Chondrocyte (in vitro differentiated cells): ENCODE results near the gene NTPCR. TPM values are rescaled to one million over a fixed set of nuclear protein-coding genes. Genes with fewer than 3 reads are reported as not detected.
A peak's percentile ranks its signal among the peaks of the same experiment; 100 is the strongest.

Source experiments
- DNase-seq: peaks from one replicate; pipeline ENCODE4 v3.0.0; 2021; ENCODE audit warnings: mixed read lengths, low spot score
- H3K27ac Mint-ChIP-seq: one replicate; pipeline ENCODE4 v1.8.0; 2021; ENCODE audit warnings: mild to moderate bottlenecking, moderate library complexity, mixed read lengths; ENCODE audit not compliant: unreplicated experiment
- H3K27me3 Mint-ChIP-seq: 2 replicates; pipeline ENCODE4 v1.8.0; 2021; ENCODE audit warnings: low read depth, mixed read lengths
- H3K36me3 Mint-ChIP-seq: 2 replicates; pipeline ENCODE4 v1.8.0; 2021; ENCODE audit warnings: low read depth, mixed read lengths
- H3K4me1 Mint-ChIP-seq: 2 replicates; pipeline ENCODE4 v1.8.0; 2021; ENCODE audit warnings: low read depth, mild to moderate bottlenecking, mixed read lengths
- H3K4me3 Mint-ChIP-seq: one replicate; pipeline ENCODE4 v1.8.0; 2021; ENCODE audit warnings: mild to moderate bottlenecking, moderate library complexity, mixed read lengths; ENCODE audit not compliant: unreplicated experiment
- H3K9me3 Mint-ChIP-seq: 2 replicates; pipeline ENCODE4 v1.8.0; 2021; ENCODE audit warnings: low read depth, mixed read lengths
- total RNA-seq: library from RNA; stranded (reverse); gene quantifications from 3 replicates; pipeline ENCODE4 v1.2.1, GENCODE V29; 2021
- TF ChIP-seq, protein P1 (sequence below): fragments of 200-600 bp; sonication (generic); IDR thresholded peaks from 2 replicates; pipeline ENCODE4 v1.5.0; 2021; ENCODE audit warnings: antibody characterized with exemption, mild to moderate bottlenecking, moderate library complexity

Gene NTPCR
- total RNA-seq, 1 donor from 2014 or later: 24.8 TPM

DNA sequence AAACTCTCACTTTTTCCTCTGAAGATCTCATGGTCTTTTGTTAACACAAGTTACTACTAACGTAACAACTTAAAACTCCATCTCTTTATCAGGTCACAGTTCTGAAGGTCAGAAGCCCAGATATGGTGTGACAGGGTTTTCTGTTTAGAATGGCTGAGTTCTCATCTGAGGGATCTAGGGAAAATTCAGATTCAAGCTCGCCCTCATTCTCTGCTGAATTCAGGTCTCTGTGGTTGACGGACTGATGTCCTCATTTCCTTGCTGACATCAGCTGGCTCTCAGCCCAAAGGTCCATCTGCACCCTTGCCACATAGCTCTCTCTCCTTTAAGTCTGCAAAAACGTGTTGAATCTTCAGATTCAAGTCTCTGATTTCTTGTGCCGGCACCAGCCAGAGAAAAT lies 6.1 kb upstream of the NTPCR start:
- H3K36me3 Mint-ChIP-seq: no peaks in the 10 kb centered on the region
- no peaks in the 10 kb centered on the region for H3K9me3 Mint-ChIP-seq
- no peak for DNase-seq
- H3K4me1 Mint-ChIP-seq: peaks cover 3% of the 10 kb centered on the region
- TF ChIP-seq, protein P1, sequence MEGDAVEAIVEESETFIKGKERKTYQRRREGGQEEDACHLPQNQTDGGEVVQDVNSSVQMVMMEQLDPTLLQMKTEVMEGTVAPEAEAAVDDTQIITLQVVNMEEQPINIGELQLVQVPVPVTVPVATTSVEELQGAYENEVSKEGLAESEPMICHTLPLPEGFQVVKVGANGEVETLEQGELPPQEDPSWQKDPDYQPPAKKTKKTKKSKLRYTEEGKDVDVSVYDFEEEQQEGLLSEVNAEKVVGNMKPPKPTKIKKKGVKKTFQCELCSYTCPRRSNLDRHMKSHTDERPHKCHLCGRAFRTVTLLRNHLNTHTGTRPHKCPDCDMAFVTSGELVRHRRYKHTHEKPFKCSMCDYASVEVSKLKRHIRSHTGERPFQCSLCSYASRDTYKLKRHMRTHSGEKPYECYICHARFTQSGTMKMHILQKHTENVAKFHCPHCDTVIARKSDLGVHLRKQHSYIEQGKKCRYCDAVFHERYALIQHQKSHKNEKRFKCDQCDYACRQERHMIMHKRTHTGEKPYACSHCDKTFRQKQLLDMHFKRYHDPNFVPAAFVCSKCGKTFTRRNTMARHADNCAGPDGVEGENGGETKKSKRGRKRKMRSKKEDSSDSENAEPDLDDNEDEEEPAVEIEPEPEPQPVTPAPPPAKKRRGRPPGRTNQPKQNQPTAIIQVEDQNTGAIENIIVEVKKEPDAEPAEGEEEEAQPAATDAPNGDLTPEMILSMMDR: no peak
- no peak overlapping the region for H3K4me3 Mint-ChIP-seq
- H3K27me3 Mint-ChIP-seq: no peaks in the 10 kb centered on the region
- no peak overlapping the region for H3K27ac Mint-ChIP-seq

DNA sequence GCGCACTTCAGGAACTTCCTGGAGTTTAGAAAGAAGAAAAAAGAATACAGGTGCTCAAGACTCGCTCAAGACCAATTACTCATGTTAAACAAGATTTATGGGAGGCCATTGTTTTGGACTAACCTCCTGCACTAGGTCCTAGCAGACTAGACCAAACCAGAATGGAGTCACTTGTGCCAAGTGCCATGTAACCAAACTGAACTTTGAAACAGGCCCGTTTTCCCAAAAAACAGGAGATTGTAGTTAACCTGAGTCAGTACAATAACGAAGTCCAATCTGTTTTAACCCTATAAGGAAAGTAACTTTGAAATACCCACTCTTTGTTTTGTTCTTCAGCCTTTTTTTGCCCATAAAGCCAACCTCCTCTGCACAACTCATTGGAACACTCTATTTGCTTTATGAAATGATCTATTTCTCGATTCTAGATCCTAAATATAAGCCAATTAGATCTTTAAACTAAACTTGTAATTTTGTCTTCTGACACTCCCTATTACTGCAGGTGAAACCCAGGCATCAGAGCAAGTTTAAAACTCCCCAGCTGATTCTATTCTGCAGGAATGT lies 695 bp upstream of the NTPCR start:
- Mint-ChIP-seq H3K36me3 (no peaks in the 10 kb centered on the region), H3K4me3 (peak overlapping the region; percentile 91), H3K4me1 (peaks cover 40% of the 10 kb centered on the region), H3K27ac (peak overlapping the region; percentile 92), H3K27me3 (no peaks in the 10 kb centered on the region), H3K9me3 (peaks cover 2% of the 10 kb centered on the region)
- TF ChIP-seq, protein P1: no peak
- DNase-seq: no peak

DNA sequence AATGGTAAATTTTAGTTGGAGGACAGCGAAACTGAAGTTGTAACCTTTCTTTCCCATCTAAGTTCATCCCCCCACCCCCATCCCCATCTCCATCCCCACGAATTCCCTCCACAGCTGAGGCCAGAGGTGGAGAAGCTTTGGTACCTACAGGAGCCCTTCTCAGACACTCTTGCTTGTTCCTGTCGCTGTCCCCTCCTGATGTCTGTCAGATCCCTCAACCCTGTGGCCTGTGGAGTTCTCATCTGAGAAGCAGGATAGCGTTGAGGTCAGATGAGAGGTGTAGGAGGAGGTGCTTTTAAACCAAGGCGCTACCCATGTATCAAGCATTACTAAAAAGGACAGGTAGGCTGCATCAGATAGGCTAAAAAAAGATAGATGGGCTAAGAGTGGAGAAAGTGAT lies 769 bp downstream of the NTPCR start:
- Mint-ChIP-seq H3K27me3 (no peaks in the 10 kb centered on the region), H3K36me3 (no peaks in the 10 kb centered on the region), H3K9me3 (peaks cover 2% of the 10 kb centered on the region), H3K4me3 (peak overlapping the region; percentile 91), H3K27ac (peak overlapping the region; percentile 84), H3K4me1 (peaks cover 42% of the 10 kb centered on the region)
- TF ChIP-seq, protein P1: no peak
- no peak for DNase-seq

DNA sequence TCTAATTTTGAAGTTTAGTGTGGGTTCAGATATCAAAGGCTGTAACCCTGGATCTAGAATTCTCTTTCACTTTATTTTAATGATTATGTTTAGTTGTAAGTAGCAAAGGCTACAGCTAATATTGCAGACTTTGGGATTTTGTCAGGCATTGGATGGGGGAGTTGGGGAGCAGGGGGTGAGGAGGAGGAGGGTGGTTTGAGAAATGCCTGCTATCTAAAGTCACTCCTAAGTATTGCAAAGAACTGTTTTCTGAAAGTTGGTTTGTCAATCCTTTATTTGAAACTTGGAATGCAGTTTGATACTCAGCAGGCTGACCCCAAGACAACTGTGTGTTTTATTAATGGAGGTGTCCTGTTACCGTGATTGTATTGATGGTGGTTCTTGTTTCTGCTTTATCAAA lies 1.2 kb downstream of the NTPCR start:
- Mint-ChIP-seq H3K27me3 (no peaks in the 10 kb centered on the region), H3K4me1 (peaks cover 42% of the 10 kb centered on the region), H3K27ac (no peak overlapping the region), H3K9me3 (peaks cover 2% of the 10 kb centered on the region), H3K36me3 (no peaks in the 10 kb centered on the region), H3K4me3 (peak overlapping the region; percentile 91)
- TF ChIP-seq, protein P1: no peak
- DNase-seq: no peak

DNA sequence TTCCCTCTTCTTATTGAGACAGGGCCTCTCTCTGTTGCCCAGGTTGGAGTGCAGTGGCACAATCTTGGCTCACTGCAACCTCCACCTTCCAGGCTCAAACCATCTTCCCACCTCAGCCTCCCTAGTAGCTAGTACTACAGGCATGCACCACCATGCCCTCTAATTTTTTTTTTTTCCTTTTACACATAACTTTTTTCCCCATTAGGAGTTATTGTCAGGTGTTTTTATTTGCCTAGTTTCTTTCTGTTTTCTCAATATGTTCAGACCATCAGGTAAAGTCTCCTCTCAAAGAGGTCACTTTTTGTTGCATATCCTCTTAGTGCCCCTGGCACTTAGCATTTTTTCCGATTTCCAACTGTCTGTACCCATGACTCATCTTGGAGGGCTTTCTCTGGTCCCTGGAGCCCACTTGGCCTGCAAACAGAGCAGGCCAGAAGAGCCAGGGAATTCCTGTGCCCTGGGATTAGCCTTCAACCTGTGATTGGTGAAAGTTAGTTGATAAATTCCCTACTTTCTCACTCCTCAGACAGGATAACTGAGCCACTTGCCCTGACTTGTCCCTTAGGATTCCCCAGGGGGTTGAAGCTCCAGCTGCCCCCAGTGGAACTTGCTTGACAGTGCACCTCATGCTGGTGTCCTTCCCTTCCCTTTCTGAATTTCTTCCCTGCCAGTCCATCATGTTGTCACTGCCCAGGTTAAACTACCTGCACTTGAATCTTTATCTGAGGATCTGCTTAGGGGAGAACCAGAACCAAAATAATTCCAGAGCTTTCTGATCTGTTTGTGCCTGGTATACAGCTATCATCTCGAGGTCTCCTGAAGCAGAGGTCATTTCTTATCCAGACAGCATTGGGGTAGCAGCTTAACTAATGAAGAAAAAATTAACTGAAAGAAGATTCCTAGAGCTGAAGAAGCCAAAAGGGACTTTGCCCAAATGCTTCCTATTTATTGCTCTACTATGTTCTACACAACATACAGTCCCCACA lies 2.4 kb downstream of the NTPCR start:
- H3K9me3 Mint-ChIP-seq: peaks cover 6% of the 10 kb centered on the region
- H3K27ac Mint-ChIP-seq: no peak overlapping the region
- peaks cover 5% of the 10 kb centered on the region for H3K36me3 Mint-ChIP-seq
- H3K4me1 Mint-ChIP-seq: peaks cover 42% of the 10 kb centered on the region
- H3K4me3 Mint-ChIP-seq: peak overlapping the region; percentile 21
- no peaks in the 10 kb centered on the region for H3K27me3 Mint-ChIP-seq
- TF ChIP-seq, protein P1: peak; percentile 73
- DNase-seq: no peak
